ENCODE measurements around the gene PTPRG. TPM values are rescaled to one million over a fixed set of nuclear protein-coding genes. Genes with fewer than 3 reads are reported as not detected.

PTPRG gene
- total RNA-seq, 1 experiment from 2014 or later: 0.74 TPM

DNA sequence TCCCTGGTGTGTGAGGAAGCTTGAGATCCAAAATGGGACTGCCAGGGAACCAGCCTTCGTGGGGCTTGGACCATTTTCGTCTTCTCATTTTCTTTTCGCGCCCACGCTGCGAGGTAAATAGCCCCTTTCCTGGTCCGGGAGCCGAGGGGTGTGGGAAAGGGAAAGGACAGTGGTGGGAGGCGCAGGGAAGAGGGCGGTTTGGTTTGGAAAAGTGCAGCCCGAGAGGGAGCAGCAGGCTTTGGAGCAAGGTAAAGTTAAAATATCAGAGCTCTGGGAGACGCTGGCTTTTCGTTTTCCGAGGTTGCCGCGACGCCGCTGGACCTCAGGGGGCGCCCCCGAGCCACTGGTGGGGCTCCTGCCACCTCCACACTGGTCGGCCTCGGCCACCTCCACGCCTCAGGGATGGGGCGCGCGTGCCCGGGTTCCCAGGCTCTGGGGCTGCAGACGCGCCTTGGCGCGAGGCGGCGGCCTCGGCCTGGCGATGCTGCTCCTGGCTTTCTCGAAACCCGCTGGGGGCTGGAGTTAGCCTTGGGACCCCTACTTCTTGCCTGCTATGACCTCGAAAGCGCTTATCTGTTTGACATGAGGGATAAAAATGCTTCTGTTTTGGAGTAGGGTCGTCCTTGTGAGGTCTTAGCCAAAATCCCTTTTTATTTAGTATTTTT lies 3.2 kb downstream of the PTPRG start:
- H3K4me3 ChIP-seq (ENCODE audit: low read depth in 2 of 2, low read length in 2 of 2): no peak overlapping the region; a peak in 1 of 4 replicates
- H3K27me3 ChIP-seq (ENCODE audit: control insufficient read depth, insufficient read depth, low read length): peaks cover 6% of the 10 kb centered on the region; the same call in 1 of the 2 replicates
- no peak for DNase-seq (ENCODE audit: low read depth, low spot score)
- in situ Hi-C loops (cut with HindIII; ENCODE audit: low pct_unique_long_range_greater_than_20kb, low sequenced_read_pairs): no loop called here
- POLR2A ChIA-PET: no interaction called here
- CTCF ChIA-PET: no interaction called here
- TF ChIP-seq, protein P1, sequence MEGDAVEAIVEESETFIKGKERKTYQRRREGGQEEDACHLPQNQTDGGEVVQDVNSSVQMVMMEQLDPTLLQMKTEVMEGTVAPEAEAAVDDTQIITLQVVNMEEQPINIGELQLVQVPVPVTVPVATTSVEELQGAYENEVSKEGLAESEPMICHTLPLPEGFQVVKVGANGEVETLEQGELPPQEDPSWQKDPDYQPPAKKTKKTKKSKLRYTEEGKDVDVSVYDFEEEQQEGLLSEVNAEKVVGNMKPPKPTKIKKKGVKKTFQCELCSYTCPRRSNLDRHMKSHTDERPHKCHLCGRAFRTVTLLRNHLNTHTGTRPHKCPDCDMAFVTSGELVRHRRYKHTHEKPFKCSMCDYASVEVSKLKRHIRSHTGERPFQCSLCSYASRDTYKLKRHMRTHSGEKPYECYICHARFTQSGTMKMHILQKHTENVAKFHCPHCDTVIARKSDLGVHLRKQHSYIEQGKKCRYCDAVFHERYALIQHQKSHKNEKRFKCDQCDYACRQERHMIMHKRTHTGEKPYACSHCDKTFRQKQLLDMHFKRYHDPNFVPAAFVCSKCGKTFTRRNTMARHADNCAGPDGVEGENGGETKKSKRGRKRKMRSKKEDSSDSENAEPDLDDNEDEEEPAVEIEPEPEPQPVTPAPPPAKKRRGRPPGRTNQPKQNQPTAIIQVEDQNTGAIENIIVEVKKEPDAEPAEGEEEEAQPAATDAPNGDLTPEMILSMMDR (IDR thresholded peaks at IDR 0.05): peak; percentile 33; the same call in 1 of the 2 replicates
- TF ChIP-seq TCF7L2 (IDR thresholded peaks at IDR 0.05; ENCODE audit: low read depth, low read length): no peak
- no peaks in the 10 kb centered on the region for H3K9me3 ChIP-seq (ENCODE audit: control insufficient read depth, insufficient read depth, low read depth, low read length)
- no peak for ATAC-seq
- intact Hi-C loops (cut with micrococcal nuclease; ENCODE audit: unreplicated experiment): no loop called here
- H3K4me1 ChIP-seq (ENCODE audit: control insufficient read depth, insufficient read depth, low read length): no peaks in the 10 kb centered on the region
- H3K27ac ChIP-seq (ENCODE audit: low read length): no peak overlapping the region
- H3K36me3 ChIP-seq (ENCODE audit: control insufficient read depth, insufficient read depth, low read length): peaks cover 4% of the 10 kb centered on the region; the same call in 1 of the 2 replicates
- BruUV-seq (replicated peaks): no TSS peak

DNA sequence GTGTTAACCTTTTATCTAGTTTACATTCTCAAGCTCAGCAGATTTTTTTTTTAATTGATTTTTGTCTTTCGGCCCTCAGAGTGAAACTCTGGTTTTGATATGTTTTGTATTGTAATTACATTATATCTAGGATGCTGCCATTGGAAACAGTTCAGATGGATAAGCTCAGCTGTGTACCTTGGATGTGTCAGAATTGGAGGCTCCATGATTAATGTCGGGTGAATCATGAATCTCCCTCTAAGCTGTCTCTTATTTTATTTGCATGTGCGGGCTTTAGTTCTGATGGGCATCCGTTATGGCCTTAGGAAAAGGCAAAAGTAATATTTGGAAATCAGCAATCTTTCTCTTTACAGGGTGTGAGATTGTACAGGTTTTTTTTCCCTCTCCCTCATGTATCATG lies 4.2 kb downstream of the PTPRG start:
- CTCF ChIA-PET: interaction anchor here (0.6 kb wide), 1 partner anchor 18 kb away, joined by 4 read pairs; no protein-coding TSS in a partner anchor
- in situ Hi-C loops (cut with HindIII; ENCODE audit: low pct_unique_long_range_greater_than_20kb, low sequenced_read_pairs): no loop called here
- Histone ChIP-seq H3K27ac (ENCODE audit: low read length) (no peak overlapping the region), H3K9me3 (ENCODE audit: control insufficient read depth, insufficient read depth, low read depth, low read length) (no peaks in the 10 kb centered on the region), H3K4me3 (ENCODE audit: low read depth in 2 of 2, low read length in 2 of 2) (no peak overlapping the region), H3K27me3 (ENCODE audit: control insufficient read depth, insufficient read depth, low read length) (no peaks in the 10 kb centered on the region; the same call in 1 of the 2 replicates), H3K36me3 (ENCODE audit: control insufficient read depth, insufficient read depth, low read length) (peaks cover 4% of the 10 kb centered on the region; the same call in 1 of the 2 replicates), H3K4me1 (ENCODE audit: control insufficient read depth, insufficient read depth, low read length) (no peaks in the 10 kb centered on the region)
- intact Hi-C loops (cut with micrococcal nuclease; ENCODE audit: unreplicated experiment): no loop called here
- POLR2A ChIA-PET: no interaction called here
- DNase-seq (ENCODE audit: low read depth, low spot score) (no peak), ATAC-seq (no peak)
- TF ChIP-seq, protein P1 (IDR thresholded peaks at IDR 0.05): no peak
- TF ChIP-seq, protein P2, sequence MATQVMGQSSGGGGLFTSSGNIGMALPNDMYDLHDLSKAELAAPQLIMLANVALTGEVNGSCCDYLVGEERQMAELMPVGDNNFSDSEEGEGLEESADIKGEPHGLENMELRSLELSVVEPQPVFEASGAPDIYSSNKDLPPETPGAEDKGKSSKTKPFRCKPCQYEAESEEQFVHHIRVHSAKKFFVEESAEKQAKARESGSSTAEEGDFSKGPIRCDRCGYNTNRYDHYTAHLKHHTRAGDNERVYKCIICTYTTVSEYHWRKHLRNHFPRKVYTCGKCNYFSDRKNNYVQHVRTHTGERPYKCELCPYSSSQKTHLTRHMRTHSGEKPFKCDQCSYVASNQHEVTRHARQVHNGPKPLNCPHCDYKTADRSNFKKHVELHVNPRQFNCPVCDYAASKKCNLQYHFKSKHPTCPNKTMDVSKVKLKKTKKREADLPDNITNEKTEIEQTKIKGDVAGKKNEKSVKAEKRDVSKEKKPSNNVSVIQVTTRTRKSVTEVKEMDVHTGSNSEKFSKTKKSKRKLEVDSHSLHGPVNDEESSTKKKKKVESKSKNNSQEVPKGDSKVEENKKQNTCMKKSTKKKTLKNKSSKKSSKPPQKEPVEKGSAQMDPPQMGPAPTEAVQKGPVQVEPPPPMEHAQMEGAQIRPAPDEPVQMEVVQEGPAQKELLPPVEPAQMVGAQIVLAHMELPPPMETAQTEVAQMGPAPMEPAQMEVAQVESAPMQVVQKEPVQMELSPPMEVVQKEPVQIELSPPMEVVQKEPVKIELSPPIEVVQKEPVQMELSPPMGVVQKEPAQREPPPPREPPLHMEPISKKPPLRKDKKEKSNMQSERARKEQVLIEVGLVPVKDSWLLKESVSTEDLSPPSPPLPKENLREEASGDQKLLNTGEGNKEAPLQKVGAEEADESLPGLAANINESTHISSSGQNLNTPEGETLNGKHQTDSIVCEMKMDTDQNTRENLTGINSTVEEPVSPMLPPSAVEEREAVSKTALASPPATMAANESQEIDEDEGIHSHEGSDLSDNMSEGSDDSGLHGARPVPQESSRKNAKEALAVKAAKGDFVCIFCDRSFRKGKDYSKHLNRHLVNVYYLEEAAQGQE (IDR thresholded peaks at IDR 0.05; ENCODE audit: insufficient read depth in 1 of 2, low read depth in 2 of 2, low read length in 1 of 2): no peak
- TF ChIP-seq SIN3A (IDR thresholded peaks at IDR 0.05; ENCODE audit: borderline replicate concordance, insufficient read depth, low read depth, low read length) (no peak), TCF7L2 (IDR thresholded peaks at IDR 0.05; ENCODE audit: low read depth, low read length) (no peak), POLR2AphosphoS5 (IDR thresholded peaks at IDR 0.05; ENCODE audit: low read depth, low read length) (no peak)
- BruUV-seq (replicated peaks): no TSS peak

All from Panc1 (cell line).